Activated CD8-positive, alpha-beta T cell treated with anti-CD3 and anti-CD28 coated beads, Interleukin-2, amount 10 ng/mL, durations not matched to agents 7 days and 5 days (primary cell): ENCODE data around the gene KIF26A. TPM values are rescaled to one million over a fixed set of nuclear protein-coding genes. Genes with fewer than 3 reads are reported as not detected.
"Not testable (repeated sequence)": the region's sequence is repeated elsewhere in the genome, so short reads cannot be mapped to it uniquely, and the experiment has no call there.

ENCODE experiments used
- ATAC-seq: fragments of 150-1000 bp; cut with Tn5 transposase; one replicate; pipeline ENCODE4 v1.10.0; 2021; ENCODE audit warnings: moderate library complexity
- CTCF ChIA-PET: fragments of 350-600 bp; sonication (Branson Sonifier 250); formaldehyde crosslinking; loops from one replicate; lab custom pipeline; 2021; ENCODE audit warnings: antibody characterized with exemption; lab: Charles Lee
- POLR2A ChIA-PET: fragments of 350-600 bp; sonication (Branson Sonifier 250); formaldehyde crosslinking; loops from one replicate; lab custom pipeline; 2021; ENCODE audit warnings: antibody characterized with exemption; lab: Charles Lee
- DNase-seq: peaks from one replicate; pipeline ENCODE4 v3.0.0-alpha.2; 2020
- H3K27ac Mint-ChIP-seq: one replicate; pipeline ENCODE4 v1.8.0; 2021; ENCODE audit warnings: mild to moderate bottlenecking, mixed read lengths
- H3K27me3 Mint-ChIP-seq: one replicate; pipeline ENCODE4 v1.8.0; 2021; ENCODE audit warnings: low read depth, mixed read lengths
- H3K36me3 Mint-ChIP-seq: one replicate; pipeline ENCODE4 v1.8.0; 2021; ENCODE audit warnings: low read depth, mixed read lengths
- H3K4me1 Mint-ChIP-seq: one replicate; pipeline ENCODE4 v1.8.0; 2021; ENCODE audit warnings: low read depth, mixed read lengths
- H3K4me3 Mint-ChIP-seq: one replicate; pipeline ENCODE4 v1.8.0; 2021; ENCODE audit warnings: mild to moderate bottlenecking, mixed read lengths
- H3K9me3 Mint-ChIP-seq: one replicate; pipeline ENCODE4 v1.8.0; 2022; ENCODE audit warnings: mixed read lengths; ENCODE audit not compliant: insufficient read depth
- total RNA-seq, 2 experiments: library from RNA; stranded (reverse); gene quantifications; one replicate each; pipeline ENCODE4 v1.2.3, GENCODE V29; 2021

The KIF26A gene
- total RNA-seq, 2 experiments from 2014 or later, result 0.26 TPM

GRCh38 chr14:104151566-104152245 is 13.3 kb downstream of the KIF26A start:
- POLR2A ChIA-PET, result interaction anchor here (0.6 kb wide), 1 partner anchor 557 kb away, joined by 3 read pairs; no protein-coding TSS in a partner anchor
- Mint-ChIP-seq H3K9me3 (no peaks in the 10 kb centered on the region), H3K4me3 (no peak overlapping the region), H3K27ac (no peak overlapping the region), H3K36me3 (no peaks in the 10 kb centered on the region), H3K4me1 (no peaks in the 10 kb centered on the region), H3K27me3 (no peaks in the 10 kb centered on the region)
- CTCF ChIA-PET, result no interaction called here
- ATAC-seq (no peak), DNase-seq (no peak)

GRCh38 chr14:104152246-104152575 is 13.8 kb downstream of the KIF26A start:
- CTCF ChIA-PET, result no interaction called here
- no peaks in the 10 kb centered on the region for H3K27me3 Mint-ChIP-seq

GRCh38 chr14:104152686-104153393 is 14.5 kb downstream of the KIF26A start:
- DNase-seq, result no peak
- no peaks in the 10 kb centered on the region for H3K9me3 Mint-ChIP-seq
- H3K4me1 Mint-ChIP-seq, result no peaks in the 10 kb centered on the region
- CTCF ChIA-PET, result no interaction called here
- no peak for ATAC-seq
- H3K27me3 Mint-ChIP-seq, result no peaks in the 10 kb centered on the region
- H3K27ac Mint-ChIP-seq, result no peak overlapping the region
- no peaks in the 10 kb centered on the region for H3K36me3 Mint-ChIP-seq
- POLR2A ChIA-PET, result interaction anchor here (0.6 kb wide), 1 partner anchor 556 kb away, joined by 3 read pairs; no protein-coding TSS in a partner anchor
- H3K4me3 Mint-ChIP-seq, result no peak overlapping the region

More at GRCh38 chr14:104152246-104152575, 13.8 kb downstream of the KIF26A start:
- Mint-ChIP-seq H3K27ac (no peak overlapping the region), H3K9me3 (no peaks in the 10 kb centered on the region), H3K36me3 (no peaks in the 10 kb centered on the region), H3K4me3 (no peak overlapping the region), H3K4me1 (no peaks in the 10 kb centered on the region)
- no peak for DNase-seq
- POLR2A ChIA-PET, result interaction anchor here (0.6 kb wide), 1 partner anchor 557 kb away, joined by 3 read pairs; no protein-coding TSS in a partner anchor
- ATAC-seq, result no peak

GRCh38 chr14:104153394-104153755 is 15.0 kb downstream of the KIF26A start:
- H3K4me3 Mint-ChIP-seq, H3K4me1 Mint-ChIP-seq, ATAC-seq, POLR2A ChIA-PET, CTCF ChIA-PET, H3K9me3 Mint-ChIP-seq, DNase-seq, H3K27ac Mint-ChIP-seq, H3K36me3 Mint-ChIP-seq, H3K27me3 Mint-ChIP-seq: not testable (repeated sequence)

GRCh38 chr14:104154246-104154645 is 15.9 kb downstream of the KIF26A start:
- no peaks in the 10 kb centered on the region for H3K36me3 Mint-ChIP-seq
- no peak overlapping the region for H3K4me3 Mint-ChIP-seq
- no peaks in the 10 kb centered on the region for H3K4me1 Mint-ChIP-seq
- ChIA-PET POLR2A (no interaction called here), CTCF (no interaction called here)
- H3K9me3 Mint-ChIP-seq, result no peaks in the 10 kb centered on the region
- ATAC-seq (no peak), DNase-seq (no peak)
- no peak overlapping the region for H3K27ac Mint-ChIP-seq
- H3K27me3 Mint-ChIP-seq, result no peaks in the 10 kb centered on the region

GRCh38 chr14:104155513-104155912 is 17.1 kb downstream of the KIF26A start:
- DNase-seq, result no peak
- ATAC-seq, result no peak
- Mint-ChIP-seq H3K36me3 (no peaks in the 10 kb centered on the region), H3K9me3 (no peaks in the 10 kb centered on the region), H3K4me1 (no peaks in the 10 kb centered on the region), H3K27ac (no peak overlapping the region), H3K27me3 (no peaks in the 10 kb centered on the region), H3K4me3 (no peak overlapping the region)
- CTCF ChIA-PET, result no interaction called here
- POLR2A ChIA-PET, result no interaction called here

- DNase-seq (no peak), ATAC-seq (no peak)
- no peaks in the 10 kb centered on the region for H3K27me3 Mint-ChIP-seq
- ChIA-PET CTCF (no interaction called here), POLR2A (no interaction called here)
- no peaks in the 10 kb centered on the region for H3K9me3 Mint-ChIP-seq
- no peaks in the 10 kb centered on the region for H3K36me3 Mint-ChIP-seq
- H3K4me1 Mint-ChIP-seq, result no peaks in the 10 kb centered on the region
- H3K27ac Mint-ChIP-seq, result no peak overlapping the region
- no peak overlapping the region for H3K4me3 Mint-ChIP-seq
Observed at GRCh38 chr14:104156142-104156541, 17.8 kb downstream of the KIF26A start.

GRCh38 chr14:104157016-104157928 is 18.9 kb downstream of the KIF26A start:
- H3K27me3 Mint-ChIP-seq, result no peaks in the 10 kb centered on the region
- DNase-seq, result no peak
- ATAC-seq, result no peak
- no peak overlapping the region for H3K4me3 Mint-ChIP-seq
- no peaks in the 10 kb centered on the region for H3K4me1 Mint-ChIP-seq
- H3K9me3 Mint-ChIP-seq, result no peaks in the 10 kb centered on the region
- no peaks in the 10 kb centered on the region for H3K36me3 Mint-ChIP-seq
- CTCF ChIA-PET, result no interaction called here
- POLR2A ChIA-PET, result no interaction called here
- no peak overlapping the region for H3K27ac Mint-ChIP-seq

- ChIA-PET CTCF (no interaction called here), POLR2A (no interaction called here)
- Mint-ChIP-seq H3K4me3 (no peak overlapping the region), H3K27ac (no peak overlapping the region), H3K4me1 (no peaks in the 10 kb centered on the region), H3K27me3 (no peaks in the 10 kb centered on the region), H3K36me3 (no peaks in the 10 kb centered on the region), H3K9me3 (no peaks in the 10 kb centered on the region)
- ATAC-seq (no peak), DNase-seq (no peak)
Observed at GRCh38 chr14:104158827-104159798, 20.7 kb downstream of the KIF26A start.

- Mint-ChIP-seq H3K4me3 (no peak overlapping the region), H3K27ac (no peak overlapping the region), H3K9me3 (no peaks in the 10 kb centered on the region), H3K36me3 (no peaks in the 10 kb centered on the region), H3K27me3 (no peaks in the 10 kb centered on the region), H3K4me1 (no peaks in the 10 kb centered on the region)
- ChIA-PET POLR2A (no interaction called here), CTCF (no interaction called here)
- no peak for ATAC-seq
- DNase-seq, result no peak
Observed at GRCh38 chr14:104159990-104160389, 21.6 kb downstream of the KIF26A start.
